Upper lobe of left lung (tissue), 6 donors: ENCODE measurements around the gene ARFIP1. TPM values are rescaled to one million over a fixed set of nuclear protein-coding genes. Genes with fewer than 3 reads are reported as not detected.
"Not testable (repeated sequence)": the region's sequence is repeated elsewhere in the genome, so short reads cannot be mapped to it uniquely, and the experiment has no call there.

Experiments
- ATAC-seq, 2 donors: fragments of 200-7000 bp; cut with Tn5 transposase; one replicate each; pipeline ENCODE4 v1.9.1; 2022; ENCODE audit warnings: mild to moderate bottlenecking in 2 of 2, moderate library complexity in 2 of 2; ENCODE audit not compliant: low FRiP score in 2 of 2
- DNase-seq, 2 donors: peaks; one replicate each; pipeline ENCODE4 v3.0.0-alpha.2; 2019 to 2020
- H3K27ac ChIP-seq, 4 donors: fragments of 200-600 bp; sonication (generic); one replicate each; pipeline ENCODE4 v1.5.1; 2016 to 2019
- H3K27me3 ChIP-seq, 4 donors: fragments of 200-600 bp; sonication (generic); one replicate each; pipeline ENCODE4 v1.5.1; 2017 to 2019
- H3K36me3 ChIP-seq, 4 donors: fragments of 200-600 bp; sonication (generic); one replicate each; pipeline ENCODE4 v1.5.1; 2016 to 2019
- H3K4me1 ChIP-seq, 4 donors: fragments of 200-600 bp; sonication (generic); one replicate each; pipeline ENCODE4 v1.5.1; 2018 to 2019
- H3K4me3 ChIP-seq, 4 donors: fragments of 200-600 bp; sonication (generic); one replicate each; pipeline ENCODE4 v1.5.1; 2017 to 2019; ENCODE audit warnings: mild to moderate bottlenecking in 2 of 4, moderate library complexity in 1 of 4
- H3K9me3 ChIP-seq, 4 donors: fragments of 200-600 bp; sonication (generic); one replicate each; pipeline ENCODE4 v1.5.1; 2018 to 2019
- CTCF ChIP-seq, 6 experiments: fragments of 450-650 bp in 4 of 6; fragments of 200-600 bp in 2 of 6; sonication (generic) in 2 of 6; IDR thresholded peaks; one replicate each; pipeline ENCODE4 v1.5.1; 2016 to 2019; ENCODE audit warnings: antibody characterized with exemption in 6 of 6
- EP300 ChIP-seq, 4 donors: sonication (generic); formaldehyde crosslinking; IDR thresholded peaks; one replicate each; pipeline ENCODE4 v1.5.1; 2017; ENCODE audit warnings: antibody characterized with exemption in 4 of 4, control low read depth in 2 of 4
- POLR2A ChIP-seq, 4 donors: fragments of 450-650 bp; IDR thresholded peaks; one replicate each; pipeline ENCODE4 v1.5.1; 2016 to 2017; ENCODE audit warnings: antibody characterized with exemption in 4 of 4, mild to moderate bottlenecking in 2 of 4
- POLR2AphosphoS5 ChIP-seq, 2 donors: sonication (generic); formaldehyde crosslinking; IDR thresholded peaks; one replicate each; pipeline ENCODE4 v1.5.1; 2017; ENCODE audit warnings: antibody characterized with exemption in 2 of 2
- WGBS, 2 donors: methylation state at CpG; one replicate each; pipeline ENCODE4 v1.1.5; 2017 to 2018; 5-methylcytosine and 5-hydroxymethylcytosine counted together
- total RNA-seq, 6 donors: library from RNA; depleted of rRNA in 4 of 6; stranded (reverse); fragments of >200 nt in 4 of 6; gene quantifications; one replicate each; pipeline versions ENCODE4 v1.1.0 to v1.2.1, GENCODE V29; 2016 to 2021
- donor health status: DM: no; HTN: no; CAD: no; lungs with moderate emphysema.
- donor health status: DM: no; HTN: yes; CAD: no; lungs with severe emphysema.

ARFIP1 gene
- total RNA-seq, 6 donors from 2014 or later, result 17.8 to 54.0 (median 30.4) TPM

- ATAC-seq, result no peak
- TF ChIP-seq POLR2AphosphoS5 (IDR thresholded peaks at IDR 0.05) (no peak), CTCF (IDR thresholded peaks at IDR 0.05) (no peak), POLR2A (IDR thresholded peaks at IDR 0.05) (no peak), EP300 (IDR thresholded peaks at IDR 0.05) (no peak)
- Histone ChIP-seq H3K27ac (no peak overlapping the region), H3K27me3 (no peaks in the 10 kb centered on the region), H3K4me1 (peaks cover 7 to 30% (median 14%) of the 10 kb centered on the region in 4 donors), H3K4me3 (no peak overlapping the region), H3K36me3 (no peaks in the 10 kb centered on the region), H3K9me3 (peaks cover 4 to 11% (median 6%) of the 10 kb centered on the region in 4 donors)
- no peak for DNase-seq
- WGBS, 2 donors, result 92 to 93% methylated on average over 3 of the region's 3 CpGs
Observed at GRCh38 chr4:152848508-152848907, 68.8 kb downstream of the ARFIP1 start.

- WGBS, 2 donors, result 69 to 78% methylated on average over 2 of the region's 2 CpGs
Observed at GRCh38 chr4:152849350-152849749, 69.6 kb downstream of the ARFIP1 start.

GRCh38 chr4:152850377-152850776 lies 70.6 kb downstream of the ARFIP1 start:
- ATAC-seq, result peak; percentile 58 to 68
- H3K9me3 ChIP-seq, result peaks cover 6 to 16% (median 11%) of the 10 kb centered on the region in 4 donors
- 8 to 11% methylated on average over 4 of the region's 4 CpGs for WGBS, 2 donors
- peaks cover 7 to 30% (median 14%) of the 10 kb centered on the region in 4 donors for H3K4me1 ChIP-seq
- no peak overlapping the region for H3K4me3 ChIP-seq
- H3K36me3 ChIP-seq, result no peaks in the 10 kb centered on the region
- peak; percentile 37 to 44 for TF ChIP-seq POLR2AphosphoS5 (IDR thresholded peaks at IDR 0.05)
- peak in 1 of 4 donors; percentile 90 for TF ChIP-seq EP300 (IDR thresholded peaks at IDR 0.05)
- peak in 1 of 4 donors; percentile 38 for TF ChIP-seq POLR2A (IDR thresholded peaks at IDR 0.05)
- TF ChIP-seq CTCF (IDR thresholded peaks at IDR 0.05), result no peak
- H3K27me3 ChIP-seq, result no peaks in the 10 kb centered on the region
- peak in 1 of 2 donors; percentile 87 for DNase-seq
- H3K27ac ChIP-seq, result peak overlapping the region; percentile 10 to 67 (median 36)

More at GRCh38 chr4:152849350-152849749, 69.6 kb downstream of the ARFIP1 start:
- no peak for ATAC-seq
- Histone ChIP-seq H3K36me3 (no peaks in the 10 kb centered on the region), H3K4me3 (no peak overlapping the region), H3K27me3 (no peaks in the 10 kb centered on the region), H3K9me3 (peaks cover 6 to 16% (median 11%) of the 10 kb centered on the region in 4 donors), H3K27ac (peak overlapping the region in 1 of 4 donors; percentile 58), H3K4me1 (peaks cover 7 to 30% (median 14%) of the 10 kb centered on the region in 4 donors)
- TF ChIP-seq CTCF (IDR thresholded peaks at IDR 0.05) (no peak), EP300 (IDR thresholded peaks at IDR 0.05) (no peak), POLR2A (IDR thresholded peaks at IDR 0.05) (no peak), POLR2AphosphoS5 (IDR thresholded peaks at IDR 0.05) (no peak)
- no peak for DNase-seq

- ATAC-seq (no peak), DNase-seq (no peak)
- TF ChIP-seq CTCF (IDR thresholded peaks at IDR 0.05) (no peak), EP300 (IDR thresholded peaks at IDR 0.05) (no peak), POLR2AphosphoS5 (IDR thresholded peaks at IDR 0.05) (no peak), POLR2A (IDR thresholded peaks at IDR 0.05) (no peak)
- H3K9me3 ChIP-seq, result peaks cover 6 to 16% (median 11%) of the 10 kb centered on the region in 4 donors
- H3K27me3 ChIP-seq, result no peaks in the 10 kb centered on the region
- peak overlapping the region in 3 of 4 donors; percentile 42 to 67 (median 58) for H3K27ac ChIP-seq
- H3K36me3 ChIP-seq, result no peaks in the 10 kb centered on the region
- no peak overlapping the region for H3K4me3 ChIP-seq
- peaks cover 9 to 30% (median 15%) of the 10 kb centered on the region in 4 donors for H3K4me1 ChIP-seq
- 83 to 86% methylated on average over 1 of the region's 1 CpG for WGBS, 2 donors
Observed at GRCh38 chr4:152851226-152851625, 71.5 kb downstream of the ARFIP1 start.

GRCh38 chr4:152853293-152853692 lies 73.5 kb downstream of the ARFIP1 start:
- Histone ChIP-seq H3K27me3 (no peaks in the 10 kb centered on the region), H3K4me1 (peaks cover 13 to 35% (median 25%) of the 10 kb centered on the region in 4 donors), H3K36me3 (no peaks in the 10 kb centered on the region), H3K4me3 (no peak overlapping the region), H3K9me3 (peaks cover 6 to 16% (median 11%) of the 10 kb centered on the region in 4 donors), H3K27ac (no peak overlapping the region)
- 100% methylated on average over 2 of the region's 2 CpGs for whole genome bisulfite sequencing, 2 donors
- no peak for TF ChIP-seq POLR2A (IDR thresholded peaks at IDR 0.05)
- no peak for TF ChIP-seq CTCF (IDR thresholded peaks at IDR 0.05)
- TF ChIP-seq POLR2AphosphoS5 (IDR thresholded peaks at IDR 0.05), result no peak
- no peak for TF ChIP-seq EP300 (IDR thresholded peaks at IDR 0.05)
- ATAC-seq, result no peak
- DNase-seq, result no peak

GRCh38 chr4:152854016-152854415 lies 74.3 kb downstream of the ARFIP1 start:
- 95 to 98% methylated on average over 5 of the region's 5 CpGs for WGBS, 2 donors

More at GRCh38 chr4:152854016-152854415, 74.3 kb downstream of the ARFIP1 start:
- H3K27ac ChIP-seq, H3K4me3 ChIP-seq, DNase-seq, H3K27me3 ChIP-seq, ATAC-seq, H3K36me3 ChIP-seq: not testable (repeated sequence)
- H3K4me1 ChIP-seq, result peaks cover 13 to 35% (median 25%) of the 10 kb centered on the region in 4 donors
- H3K9me3 ChIP-seq, result peaks cover 6 to 16% (median 11%) of the 10 kb centered on the region in 4 donors
